NCI-H187 treated with DMSO at 0.1 percent for 48 hours (cell line): ENCODE measurements around the gene MPC1.
"Not testable (repeated sequence)": the region's sequence is repeated elsewhere in the genome, so short reads cannot be mapped to it uniquely, and the experiment has no call there.

Experiments
- DNase-seq: peaks from one replicate; lab custom pipeline; 2025; lab: John Stamatoyannopoulos, UW

MPC1 gene

GRCh38 chr6:166406197-166406596 is 23.5 kb upstream of the MPC1 start:
- DNase-seq: no peak

GRCh38 chr6:166405386-166405785 is 22.6 kb upstream of the MPC1 start:
- DNase-seq: no peak

GRCh38 chr6:166402582-166403277 is 20.0 kb upstream of the MPC1 start:
- no peak for DNase-seq

- DNase-seq: not testable (repeated sequence)
These were observed 18.0 kb upstream of the MPC1 start for GRCh38 chr6:166400649-166401250.

GRCh38 chr6:166400181-166400580 is 17.4 kb upstream of the MPC1 start:
- no peak for DNase-seq

- DNase-seq: no peak
These were observed 15.6 kb upstream of the MPC1 start for GRCh38 chr6:166398348-166398747.

- no peak for DNase-seq
These were observed 15.1 kb upstream of the MPC1 start for GRCh38 chr6:166397849-166398248.

- no peak for DNase-seq
These were observed 13.0 kb upstream of the MPC1 start for GRCh38 chr6:166395778-166396177.

- DNase-seq: no peak
These were observed 12.6 kb upstream of the MPC1 start for GRCh38 chr6:166395351-166395750.

GRCh38 chr6:166394036-166394892 is 11.5 kb upstream of the MPC1 start:
- DNase-seq: no peak

- no peak for DNase-seq
These were observed 10.7 kb upstream of the MPC1 start for GRCh38 chr6:166393535-166393823.

GRCh38 chr6:166392755-166393534 is 10.2 kb upstream of the MPC1 start:
- not testable (repeated sequence) for DNase-seq

- DNase-seq: no peak
These were observed 6.4 kb upstream of the MPC1 start for GRCh38 chr6:166389119-166389518.

- no peak for DNase-seq
These were observed 5.7 kb upstream of the MPC1 start for GRCh38 chr6:166388290-166389004.

GRCh38 chr6:166387642-166388289 is 5.0 kb upstream of the MPC1 start:
- DNase-seq: no peak

GRCh38 chr6:166387098-166387497 is 4.4 kb upstream of the MPC1 start:
- not testable (repeated sequence) for DNase-seq

- DNase-seq: no peak
These were observed 3.4 kb upstream of the MPC1 start for GRCh38 chr6:166386111-166386510.

- DNase-seq: not testable (repeated sequence)
These were observed 1.1 kb upstream of the MPC1 start for GRCh38 chr6:166383802-166384363.

GRCh38 chr6:166382500-166382932 is 224 bp downstream of the MPC1 start:
- no peak for DNase-seq

GRCh38 chr6:166381733-166382499 is 824 bp downstream of the MPC1 start:
- no peak for DNase-seq
